VCaP (cell line): ENCODE results near the gene ART3.
A peak's percentile ranks its signal among the peaks of the same experiment; 100 is the strongest.

ENCODE experiments used
- H3K27ac ChIP-seq: fragments of 450-650 bp; 2 replicates; pipeline ENCODE4 v1.5.1; 2017
- TF ChIP-seq, protein P1 (sequence below): fragments of 450-650 bp; conservative IDR thresholded peaks from 2 replicates; pipeline ENCODE4 v1.5.1; 2017; ENCODE audit warnings: mild to moderate bottlenecking, moderate library complexity

Gene ART3

DNA sequence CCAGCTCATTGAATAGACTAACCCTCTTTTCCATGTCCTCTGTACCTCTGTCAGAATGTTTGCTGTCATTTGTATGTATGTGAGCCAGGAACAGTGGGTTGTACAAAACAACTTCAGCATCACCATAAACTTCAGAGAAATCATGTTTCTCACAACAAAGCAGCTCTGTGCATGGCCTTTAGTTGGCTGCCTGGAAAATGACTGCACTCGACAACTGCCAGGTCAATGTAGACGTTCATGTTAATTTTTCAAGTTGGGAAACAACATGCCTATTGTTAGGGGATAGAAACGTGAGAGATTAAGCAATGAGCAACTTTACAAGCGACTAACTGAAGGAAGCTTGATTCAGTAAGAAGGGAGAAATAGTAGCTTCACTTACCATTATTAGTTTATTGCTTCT, 20.8 kb upstream of the ART3 start:
- H3K27ac ChIP-seq = peak overlapping the region; percentile 89
- TF ChIP-seq, protein P1, sequence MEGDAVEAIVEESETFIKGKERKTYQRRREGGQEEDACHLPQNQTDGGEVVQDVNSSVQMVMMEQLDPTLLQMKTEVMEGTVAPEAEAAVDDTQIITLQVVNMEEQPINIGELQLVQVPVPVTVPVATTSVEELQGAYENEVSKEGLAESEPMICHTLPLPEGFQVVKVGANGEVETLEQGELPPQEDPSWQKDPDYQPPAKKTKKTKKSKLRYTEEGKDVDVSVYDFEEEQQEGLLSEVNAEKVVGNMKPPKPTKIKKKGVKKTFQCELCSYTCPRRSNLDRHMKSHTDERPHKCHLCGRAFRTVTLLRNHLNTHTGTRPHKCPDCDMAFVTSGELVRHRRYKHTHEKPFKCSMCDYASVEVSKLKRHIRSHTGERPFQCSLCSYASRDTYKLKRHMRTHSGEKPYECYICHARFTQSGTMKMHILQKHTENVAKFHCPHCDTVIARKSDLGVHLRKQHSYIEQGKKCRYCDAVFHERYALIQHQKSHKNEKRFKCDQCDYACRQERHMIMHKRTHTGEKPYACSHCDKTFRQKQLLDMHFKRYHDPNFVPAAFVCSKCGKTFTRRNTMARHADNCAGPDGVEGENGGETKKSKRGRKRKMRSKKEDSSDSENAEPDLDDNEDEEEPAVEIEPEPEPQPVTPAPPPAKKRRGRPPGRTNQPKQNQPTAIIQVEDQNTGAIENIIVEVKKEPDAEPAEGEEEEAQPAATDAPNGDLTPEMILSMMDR = no peak

DNA sequence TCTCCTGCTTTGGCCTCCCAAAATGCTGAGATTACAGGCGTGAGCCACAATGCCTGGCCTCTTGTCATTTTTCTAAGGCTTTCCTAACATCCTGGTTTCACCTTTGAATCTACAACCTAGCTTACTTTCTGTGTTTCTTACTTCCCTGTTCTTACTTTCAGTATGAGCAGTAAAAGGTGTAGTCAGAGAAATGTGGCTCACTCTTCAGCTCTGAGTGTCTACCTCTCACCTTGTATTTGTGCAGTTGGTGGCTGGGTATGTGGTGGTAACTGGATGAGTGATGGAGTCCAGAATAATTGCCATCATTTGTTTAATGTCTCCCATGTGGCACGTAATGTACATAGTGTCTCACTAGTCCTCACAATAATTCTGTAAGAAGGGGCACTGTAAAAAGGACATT, 19.5 kb upstream of the ART3 start:
- TF ChIP-seq, protein P1 = no peak
- peak overlapping the region; percentile 89 for H3K27ac ChIP-seq

DNA sequence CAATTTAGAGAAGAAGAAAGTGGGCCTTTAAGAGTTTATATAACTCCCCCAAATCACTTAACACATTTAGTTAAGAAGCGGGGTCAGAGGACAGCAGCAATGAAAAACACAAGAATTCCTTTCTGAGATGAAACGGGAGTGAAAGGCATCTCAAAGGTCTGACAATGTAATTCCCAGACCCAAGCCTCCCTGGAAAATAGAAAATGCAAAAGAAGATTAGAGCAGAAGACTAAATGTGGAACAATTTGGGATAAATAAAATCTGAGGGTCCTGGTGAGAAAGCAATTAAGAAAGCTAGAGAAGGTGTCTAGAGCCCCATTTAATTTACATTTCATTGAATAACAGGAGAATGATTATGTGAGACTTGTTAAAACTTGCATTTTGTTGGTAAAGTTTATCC, 19.1 kb upstream of the ART3 start:
- peak overlapping the region; percentile 89 for H3K27ac ChIP-seq
- TF ChIP-seq, protein P1 = no peak

DNA sequence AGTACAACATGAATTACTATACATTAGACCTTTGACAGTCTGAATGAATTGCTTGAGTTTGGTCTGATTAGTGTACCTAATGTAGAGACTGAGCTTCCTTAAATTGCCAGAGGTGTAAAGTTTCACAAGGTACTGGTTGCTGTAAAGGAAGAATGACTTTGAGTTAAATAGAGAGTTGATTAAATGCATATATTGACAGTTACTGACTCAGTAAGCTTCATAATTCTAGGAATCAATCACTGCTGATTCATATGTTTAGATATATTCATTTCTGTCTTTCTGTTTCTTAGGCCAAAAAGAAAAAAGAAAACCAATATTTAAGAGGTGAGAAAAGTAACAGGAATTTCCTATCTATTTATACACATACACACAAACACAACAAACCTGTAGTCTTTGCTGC, 16.2 kb upstream of the ART3 start:
- peak overlapping the region; percentile 77 for H3K27ac ChIP-seq

DNA sequence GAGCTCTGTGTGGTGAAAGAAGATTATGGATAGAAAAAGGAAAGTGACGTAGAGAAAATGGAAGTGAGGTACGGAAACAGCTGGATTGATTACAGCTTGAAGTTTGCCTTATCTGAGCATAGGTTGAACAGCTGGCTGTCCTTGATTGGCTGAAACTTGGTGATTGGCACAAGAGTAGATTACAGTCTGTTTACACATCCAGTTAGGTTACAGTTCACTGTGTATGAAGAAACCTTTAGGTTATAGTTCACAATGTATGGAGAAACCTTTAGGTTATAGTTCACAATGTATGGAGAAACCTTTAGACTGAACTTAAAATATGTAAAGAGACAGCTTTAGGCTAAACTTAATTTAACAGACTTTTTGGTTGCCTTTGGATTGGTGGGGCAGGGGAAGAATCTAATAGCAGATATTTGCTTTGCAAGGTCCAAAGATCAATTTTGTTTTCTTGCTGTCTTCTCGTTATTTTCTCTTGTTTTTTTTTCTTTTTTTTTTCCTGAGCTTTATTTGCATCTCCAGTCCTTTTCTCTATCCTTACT, 15.6 kb upstream of the ART3 start:
- TF ChIP-seq, protein P1 = no peak
- peak overlapping the region; percentile 77 for H3K27ac ChIP-seq

More for the DNA sequence above, 16.2 kb upstream of the ART3 start:
- TF ChIP-seq, protein P1 = no peak

DNA sequence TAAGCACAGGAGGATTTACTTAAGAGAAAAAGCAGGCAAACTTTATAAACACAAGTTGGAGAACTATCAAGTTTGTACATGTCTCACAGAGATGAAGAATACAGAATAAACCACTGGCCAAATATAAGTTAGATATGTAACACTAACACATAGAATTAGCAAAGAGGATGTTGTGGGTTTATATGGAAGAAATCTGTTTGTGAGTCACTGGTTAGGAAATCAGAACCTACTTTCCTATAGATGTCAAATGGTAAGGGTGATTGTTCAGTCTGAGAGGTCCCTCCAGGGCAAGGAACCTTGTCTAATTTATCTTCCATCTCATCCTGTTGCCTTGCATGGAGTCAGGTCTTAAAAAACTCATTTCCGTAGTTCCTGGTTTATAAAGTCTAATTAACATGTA, 14.8 kb upstream of the ART3 start:
- TF ChIP-seq, protein P1 = no peak
- peak overlapping the region; percentile 77 for H3K27ac ChIP-seq

DNA sequence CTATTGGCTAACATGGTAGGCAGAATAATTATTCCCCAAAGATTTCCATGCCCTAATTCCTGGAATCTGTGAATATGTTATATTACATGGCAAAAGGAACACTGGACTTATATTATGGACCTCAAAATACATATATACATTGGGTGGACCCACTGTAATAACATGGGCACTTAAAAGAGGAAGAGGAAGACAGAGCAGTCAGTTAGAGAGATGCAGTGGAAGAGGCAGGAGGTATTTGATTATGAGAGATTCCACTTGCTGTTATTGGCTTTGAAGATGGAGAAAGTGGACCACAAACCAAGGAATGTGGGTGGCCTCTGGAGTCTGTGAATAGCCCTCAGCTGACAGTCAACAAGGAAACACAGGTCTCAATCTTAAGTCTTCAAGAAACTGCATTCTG, 14.0 kb upstream of the ART3 start:
- peak overlapping the region; percentile 77 for H3K27ac ChIP-seq
- TF ChIP-seq, protein P1 = no peak

DNA sequence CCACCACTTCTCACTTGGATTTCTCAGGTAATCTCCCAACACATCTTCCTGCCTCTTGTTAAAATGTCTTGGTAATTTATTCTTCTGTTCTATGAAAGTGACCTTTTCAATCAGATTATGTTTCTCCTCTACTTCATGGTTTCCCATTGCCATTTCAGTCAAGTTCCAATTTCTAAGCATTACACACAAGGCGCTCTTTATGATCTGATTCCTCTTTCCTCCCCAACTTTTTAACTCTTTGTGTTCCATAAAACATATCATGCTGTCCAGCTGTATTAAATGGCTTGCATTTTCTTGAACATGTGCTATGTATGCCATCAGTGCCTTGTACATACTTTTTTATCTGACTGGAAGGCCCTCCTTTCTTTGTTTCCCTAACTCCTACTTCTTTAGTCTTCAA, 13.1 kb upstream of the ART3 start:
- TF ChIP-seq, protein P1 = no peak
- H3K27ac ChIP-seq = peak overlapping the region; percentile 77
